HG02884 (cell line): ENCODE data around the gene SLC27A5.
"Not testable (repeated sequence)": the region's sequence is repeated elsewhere in the genome, so short reads cannot be mapped to it uniquely, and the experiment has no call there.

Experiments used
- ATAC-seq: cut with Tn5 transposase; IDR thresholded peaks from one replicate; pipeline ENCODE4 v1.9.1; 2021; ENCODE audit warnings: mild to moderate bottlenecking, moderate library complexity; ENCODE audit not compliant: unreplicated experiment

SLC27A5 gene

DNA sequence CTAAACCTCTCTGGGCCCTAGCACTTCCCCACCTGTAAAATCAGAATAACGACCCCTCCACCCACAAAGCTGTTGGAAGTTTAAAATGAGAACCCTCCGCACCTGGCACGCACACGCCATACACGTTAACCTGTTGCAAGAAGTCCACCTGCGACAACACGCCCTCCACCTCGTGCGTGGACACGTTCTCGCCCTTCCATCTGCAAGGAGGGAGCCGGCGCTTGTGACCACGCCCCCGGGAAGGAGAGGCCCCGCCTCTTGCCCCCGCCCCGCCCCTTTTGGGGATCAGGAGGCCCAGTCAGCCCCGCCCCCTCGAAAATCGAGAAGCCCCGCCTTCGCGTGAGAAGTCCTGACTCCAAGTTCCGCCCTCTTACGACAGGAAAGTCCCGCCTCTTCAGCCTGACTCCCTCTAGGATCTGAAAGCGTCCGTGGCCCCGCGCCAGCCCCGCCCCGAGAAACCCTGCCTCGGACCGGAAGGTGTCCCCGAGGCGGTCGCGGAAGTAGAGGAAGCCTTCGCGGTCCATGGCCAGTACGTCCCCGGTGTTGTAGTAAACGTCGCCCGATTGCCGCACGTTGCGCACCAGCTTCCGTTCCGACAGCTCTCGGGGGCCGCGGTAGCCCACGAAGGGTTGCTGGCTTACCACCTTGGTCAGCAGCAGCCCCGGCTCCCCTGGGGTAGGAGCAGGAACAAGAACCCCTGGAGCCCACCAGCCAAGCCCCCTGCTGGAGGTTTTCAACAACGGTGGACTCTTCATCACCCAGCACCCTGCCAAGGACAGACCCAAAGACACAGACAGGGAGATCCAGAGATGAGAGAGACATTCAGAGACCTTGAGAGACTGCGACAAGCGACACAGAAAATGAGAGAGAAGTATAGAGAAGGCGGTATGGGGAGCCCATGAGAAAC lies 12.5 kb downstream of the SLC27A5 start:
- peak; percentile 87 for ATAC-seq

DNA sequence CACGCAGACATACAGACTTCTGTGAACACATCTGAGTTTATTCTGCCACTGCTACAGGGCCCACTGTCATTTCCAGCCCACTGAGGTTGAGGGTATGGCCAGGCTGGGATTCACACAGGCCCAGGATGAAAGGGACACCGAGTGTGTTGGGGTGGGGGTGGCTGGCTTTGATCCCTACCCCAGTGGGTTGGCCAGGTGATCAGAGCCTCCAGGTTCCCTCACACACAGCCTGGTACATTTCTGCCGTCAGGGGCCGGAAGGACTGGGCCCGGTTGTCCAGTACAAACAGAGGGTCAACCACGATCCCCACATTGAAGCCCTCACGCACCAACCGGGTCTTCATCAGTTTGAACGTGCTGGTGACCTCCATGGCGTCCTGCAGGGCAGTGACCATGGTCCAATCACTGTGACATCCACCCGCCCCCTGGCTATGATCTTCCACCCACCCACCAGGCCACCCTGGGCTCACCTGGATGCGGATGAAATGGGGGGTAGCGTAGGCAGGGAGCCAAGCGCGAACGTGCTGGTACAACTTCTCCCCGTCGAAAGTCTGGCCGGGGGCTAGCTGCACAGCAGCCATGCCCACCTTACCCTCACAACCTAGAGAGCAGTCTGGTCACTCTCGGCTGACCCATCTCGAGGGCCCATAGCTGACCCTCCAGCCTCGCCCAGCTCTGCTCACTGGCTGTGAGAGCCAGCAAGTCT lies 13.3 kb downstream of the SLC27A5 start:
- ATAC-seq: no peak

DNA sequence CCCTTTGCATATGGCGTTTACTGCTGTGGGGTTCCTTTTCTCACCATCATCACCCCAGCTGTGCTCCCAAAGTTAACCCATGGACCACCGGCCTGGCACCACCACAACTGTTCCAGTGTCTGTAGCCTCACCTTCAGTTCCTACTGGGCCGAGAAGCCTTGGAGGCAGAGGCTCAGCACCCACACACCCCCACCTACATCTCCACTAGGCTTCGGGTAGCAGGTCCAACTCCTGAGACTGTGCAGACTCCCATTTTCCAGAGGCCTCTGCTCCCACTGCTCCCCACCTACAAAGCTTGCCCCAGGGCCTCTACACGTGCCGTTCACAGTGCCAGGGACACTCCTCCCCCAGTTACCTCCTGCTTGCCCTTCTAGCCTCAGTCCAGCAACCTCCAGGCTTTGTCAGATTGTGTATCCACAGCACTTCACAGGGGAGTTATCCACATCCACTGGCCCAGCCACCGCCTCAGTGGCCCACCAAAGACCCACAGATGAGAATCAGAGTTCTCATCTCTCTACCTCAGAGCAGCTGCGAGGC lies 14.1 kb downstream of the SLC27A5 start:
- ATAC-seq: no peak

DNA sequence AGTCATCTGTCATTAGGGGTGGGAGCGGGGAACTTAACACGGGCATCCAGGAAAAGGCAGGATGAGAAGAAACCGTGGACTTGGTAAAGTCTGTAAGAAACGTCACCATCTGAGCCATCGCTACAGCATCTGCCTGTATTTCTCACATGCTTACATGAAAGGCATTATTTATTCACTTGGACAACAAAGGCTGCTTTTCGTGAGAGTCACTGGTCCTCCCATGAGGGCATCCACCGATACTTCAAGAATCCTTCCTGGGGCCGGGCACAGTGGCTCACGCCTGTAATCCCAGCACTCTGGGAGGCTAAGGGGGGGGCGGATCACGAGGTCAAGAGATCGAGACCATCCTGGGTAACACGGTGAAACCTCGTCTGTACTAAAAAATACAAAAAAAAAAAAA lies 19.5 kb downstream of the SLC27A5 start:
- no peak for ATAC-seq

DNA sequence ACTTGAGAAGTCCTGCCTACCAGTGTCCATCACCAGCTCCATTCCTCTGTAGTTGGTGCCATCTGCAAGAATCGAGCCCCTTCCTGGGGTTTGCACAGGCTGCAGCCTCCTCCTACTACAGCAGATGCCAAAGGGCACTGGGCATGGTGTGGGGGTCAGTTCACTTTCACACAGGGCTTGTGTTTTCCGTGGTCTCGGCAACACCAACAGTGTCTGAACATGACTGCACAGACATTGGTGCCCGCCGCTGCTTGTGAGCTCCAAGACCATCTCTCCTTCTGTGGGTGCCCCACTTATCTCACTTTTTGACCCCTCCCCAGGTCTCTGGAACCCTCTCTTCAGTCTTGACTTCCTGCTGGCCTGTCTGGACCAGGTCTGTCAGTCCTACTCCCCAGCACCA lies 20.4 kb downstream of the SLC27A5 start:
- ATAC-seq: no peak

DNA sequence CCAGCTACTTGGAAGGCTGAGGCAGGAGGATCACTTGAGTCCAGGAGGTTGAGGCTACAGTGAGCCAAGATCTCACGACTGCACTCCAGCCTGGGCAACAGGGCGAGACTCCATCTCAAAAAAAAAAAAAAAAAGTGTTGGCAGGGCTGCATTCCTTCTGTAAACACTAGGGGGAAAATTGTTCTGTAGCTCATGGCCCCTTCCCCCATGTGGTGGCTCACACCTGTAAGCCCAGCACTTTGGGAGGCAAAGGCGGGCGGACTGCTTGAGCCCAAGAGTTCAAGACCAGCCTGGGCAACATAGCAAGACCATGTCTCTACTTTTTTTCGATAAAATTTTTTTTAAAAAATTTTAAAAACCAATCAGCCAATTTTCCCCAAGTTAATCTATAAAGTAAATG lies 27.4 kb downstream of the SLC27A5 start:
- ATAC-seq: not testable (repeated sequence)

DNA sequence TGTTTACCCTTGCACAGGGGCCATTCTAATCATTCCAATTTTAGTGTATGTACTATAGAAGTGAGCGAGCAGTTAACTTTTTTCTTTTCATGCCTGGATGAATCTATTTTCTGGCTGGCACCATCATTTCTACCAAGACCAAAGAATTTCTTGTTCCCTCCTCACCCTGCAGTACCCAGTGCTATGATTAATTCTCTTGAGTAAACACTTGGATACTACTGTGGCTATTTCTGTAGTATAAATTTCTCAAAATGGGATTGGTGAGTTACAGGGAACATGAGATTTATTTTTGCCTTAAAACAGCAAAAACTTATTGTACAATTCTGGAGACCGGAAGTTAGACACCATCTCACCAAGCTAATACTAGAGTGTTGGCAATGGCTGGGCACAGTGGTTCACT lies 28.0 kb downstream of the SLC27A5 start:
- ATAC-seq: no peak

DNA sequence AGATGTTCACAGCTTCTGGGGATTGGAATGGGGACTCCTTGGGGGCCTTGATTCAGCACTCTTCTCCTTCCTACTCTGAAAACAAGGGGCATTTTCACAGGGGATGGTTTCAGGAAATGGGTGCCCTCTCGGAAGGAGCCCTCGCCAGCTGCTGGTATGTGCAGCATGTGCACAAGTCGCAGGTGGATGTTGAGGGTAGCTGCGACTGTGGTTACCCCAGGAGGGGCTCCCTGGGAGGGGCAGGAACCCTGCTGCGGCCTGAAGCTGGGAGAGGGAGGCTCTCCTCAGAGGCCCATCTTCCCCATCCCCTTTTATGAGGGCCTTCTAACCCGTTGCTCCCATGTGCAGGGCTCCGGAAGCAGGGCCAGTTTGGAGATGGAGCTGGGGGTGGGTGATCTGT lies 29.4 kb downstream of the SLC27A5 start:
- no peak for ATAC-seq

DNA sequence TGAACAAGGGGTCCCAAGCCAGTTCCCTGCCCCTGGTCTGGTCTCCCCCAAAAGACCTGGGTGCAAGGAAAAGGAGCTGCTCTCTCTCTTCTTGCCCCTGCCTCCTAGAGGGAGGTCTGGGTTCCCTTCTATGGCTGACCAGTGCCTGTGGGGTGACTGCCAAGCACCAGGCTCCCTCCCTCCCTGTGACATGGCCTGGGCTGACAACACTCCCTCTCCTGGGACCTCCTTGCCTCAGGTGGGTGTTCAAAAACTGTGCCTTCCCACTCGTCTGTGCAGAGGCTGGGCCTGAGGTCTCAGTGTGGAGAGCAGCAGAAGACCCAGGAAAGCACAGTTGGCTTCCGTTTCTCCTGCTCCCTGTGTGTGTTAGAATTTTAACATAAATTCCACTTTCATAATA lies 31.0 kb downstream of the SLC27A5 start:
- ATAC-seq: no peak

DNA sequence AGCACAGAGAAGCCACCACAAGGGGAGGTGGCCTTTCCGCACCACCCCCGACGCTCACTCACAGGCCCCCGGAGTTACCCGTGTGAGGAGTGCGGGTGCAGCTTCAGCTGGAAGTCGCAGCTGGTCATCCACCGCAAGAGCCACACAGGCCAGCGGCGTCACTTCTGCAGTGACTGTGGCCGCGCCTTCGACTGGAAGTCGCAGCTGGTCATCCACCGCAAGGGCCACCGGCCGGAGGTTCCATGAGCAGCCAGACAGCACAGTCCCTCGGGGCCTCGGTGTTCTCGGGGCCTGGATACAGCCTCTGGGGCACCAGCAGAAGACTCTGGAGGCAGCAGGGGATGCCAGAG lies 31.3 kb downstream of the SLC27A5 start:
- no peak for ATAC-seq

DNA sequence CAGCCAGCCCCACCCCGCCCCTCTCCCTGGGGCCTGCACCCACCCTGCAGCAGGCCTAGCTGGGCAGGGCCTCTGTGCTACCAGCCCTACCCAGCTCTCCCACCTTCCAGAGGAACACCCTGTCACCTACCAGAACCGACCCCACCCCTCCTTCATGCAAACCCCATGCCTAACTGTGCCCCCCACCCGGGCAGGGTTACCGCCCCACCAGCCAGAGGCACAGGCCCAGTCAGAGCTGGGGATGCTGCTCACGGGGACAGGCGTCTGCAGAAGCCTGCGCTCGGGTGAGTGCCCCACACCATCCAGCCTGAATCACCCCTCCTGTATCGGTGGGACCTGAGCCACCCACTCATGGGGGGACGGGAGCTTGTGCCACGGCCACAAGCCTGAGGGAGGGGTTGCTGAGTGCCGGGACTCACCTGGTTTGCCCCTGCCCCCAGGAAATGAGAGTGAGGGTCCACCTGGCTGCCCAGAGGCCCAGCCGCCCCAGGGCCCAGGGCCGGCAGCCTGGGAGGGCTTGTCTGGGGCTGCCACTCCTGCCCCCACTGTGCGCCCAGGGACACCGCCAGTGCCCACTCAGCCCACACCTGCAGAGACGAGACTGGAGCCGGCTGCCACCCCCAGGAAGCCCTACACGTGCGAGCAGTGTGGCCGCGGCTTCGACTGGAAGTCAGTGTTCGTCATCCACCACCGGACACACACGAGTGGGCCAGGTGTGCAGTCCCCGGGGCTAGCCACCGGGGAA lies 31.9 kb downstream of the SLC27A5 start:
- ATAC-seq: no peak

DNA sequence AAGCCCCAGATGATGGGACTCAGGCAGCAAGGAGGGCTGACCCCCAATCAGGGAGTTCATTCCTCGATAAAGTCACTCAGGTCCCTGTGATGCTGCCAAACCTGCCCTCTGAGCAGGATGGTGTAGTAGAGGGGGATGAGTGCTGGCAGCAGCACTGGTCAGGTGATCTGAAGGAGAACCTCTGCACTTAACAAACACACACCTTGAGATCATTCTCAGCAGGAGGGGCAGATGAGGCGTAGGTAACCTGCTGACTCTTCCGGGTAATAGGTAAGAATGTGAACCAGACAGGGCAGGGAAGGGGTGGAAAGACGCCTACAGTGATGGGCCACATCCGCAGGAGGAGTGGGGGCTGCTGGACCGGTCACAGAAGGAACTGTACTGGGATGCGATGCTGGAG lies 32.5 kb downstream of the SLC27A5 start:
- ATAC-seq: no peak

DNA sequence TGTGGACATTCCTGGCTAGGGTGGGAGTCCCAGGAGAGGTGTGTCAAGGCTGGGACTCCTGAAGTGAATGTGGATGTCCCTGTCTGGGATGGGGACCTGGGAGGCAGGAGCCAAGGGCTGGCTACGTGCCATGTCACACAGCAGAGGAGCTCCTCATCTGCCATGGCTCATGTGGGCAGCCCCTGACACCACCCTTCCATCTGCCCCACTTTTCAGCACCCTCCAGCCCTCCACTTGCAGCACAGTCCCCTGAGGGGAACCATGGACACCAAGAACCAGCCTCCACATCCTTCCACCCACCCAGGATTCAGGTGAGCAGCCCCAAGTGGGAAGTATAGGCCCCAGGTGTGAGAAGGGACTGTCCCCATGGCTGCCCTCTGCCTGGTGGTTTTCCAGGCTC lies 33.9 kb downstream of the SLC27A5 start:
- ATAC-seq: no peak

DNA sequence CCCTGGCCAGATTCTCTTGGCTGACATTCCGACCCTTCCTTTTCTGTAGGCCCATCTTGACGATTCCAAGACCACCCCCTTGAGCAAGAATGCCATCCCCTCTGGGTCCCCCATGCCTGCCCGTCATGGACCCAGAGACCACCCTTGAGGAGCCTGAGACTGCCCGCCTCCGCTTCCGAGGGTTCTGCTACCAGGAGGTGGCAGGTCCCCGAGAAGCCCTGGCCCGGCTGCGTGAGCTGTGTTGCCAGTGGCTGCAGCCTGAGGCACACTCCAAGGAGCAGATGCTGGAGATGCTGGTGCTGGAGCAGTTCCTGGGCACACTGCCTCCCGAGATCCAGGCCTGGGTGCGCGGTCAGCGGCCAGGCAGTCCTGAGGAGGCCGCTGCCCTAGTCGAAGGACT lies 34.7 kb downstream of the SLC27A5 start:
- no peak for ATAC-seq

DNA sequence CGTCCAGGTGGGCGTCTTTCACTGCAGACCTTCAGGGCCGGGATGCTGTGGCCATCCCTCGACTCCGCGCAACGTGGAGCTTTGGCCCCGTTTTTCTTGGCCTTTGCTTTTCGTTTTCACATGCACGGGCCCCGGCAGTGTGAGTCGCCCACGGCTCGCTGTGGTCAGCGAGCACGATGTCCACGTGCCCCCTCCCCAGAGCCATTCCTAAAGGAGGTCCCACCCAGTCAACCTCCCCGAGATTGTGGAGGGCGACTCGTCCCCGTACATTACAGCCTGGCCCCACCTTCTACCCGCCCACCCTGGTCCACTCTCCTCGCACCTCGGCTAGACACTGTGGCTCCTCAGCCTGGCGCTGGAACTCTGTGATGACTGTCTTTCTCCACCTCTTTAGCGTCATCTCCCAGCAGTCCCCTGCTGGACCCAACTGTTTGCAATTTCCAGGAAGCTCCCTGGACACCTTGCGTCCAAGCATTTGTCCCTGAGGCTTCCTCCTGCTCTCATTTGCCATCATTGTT lies 35.2 kb downstream of the SLC27A5 start:
- no peak for ATAC-seq

DNA sequence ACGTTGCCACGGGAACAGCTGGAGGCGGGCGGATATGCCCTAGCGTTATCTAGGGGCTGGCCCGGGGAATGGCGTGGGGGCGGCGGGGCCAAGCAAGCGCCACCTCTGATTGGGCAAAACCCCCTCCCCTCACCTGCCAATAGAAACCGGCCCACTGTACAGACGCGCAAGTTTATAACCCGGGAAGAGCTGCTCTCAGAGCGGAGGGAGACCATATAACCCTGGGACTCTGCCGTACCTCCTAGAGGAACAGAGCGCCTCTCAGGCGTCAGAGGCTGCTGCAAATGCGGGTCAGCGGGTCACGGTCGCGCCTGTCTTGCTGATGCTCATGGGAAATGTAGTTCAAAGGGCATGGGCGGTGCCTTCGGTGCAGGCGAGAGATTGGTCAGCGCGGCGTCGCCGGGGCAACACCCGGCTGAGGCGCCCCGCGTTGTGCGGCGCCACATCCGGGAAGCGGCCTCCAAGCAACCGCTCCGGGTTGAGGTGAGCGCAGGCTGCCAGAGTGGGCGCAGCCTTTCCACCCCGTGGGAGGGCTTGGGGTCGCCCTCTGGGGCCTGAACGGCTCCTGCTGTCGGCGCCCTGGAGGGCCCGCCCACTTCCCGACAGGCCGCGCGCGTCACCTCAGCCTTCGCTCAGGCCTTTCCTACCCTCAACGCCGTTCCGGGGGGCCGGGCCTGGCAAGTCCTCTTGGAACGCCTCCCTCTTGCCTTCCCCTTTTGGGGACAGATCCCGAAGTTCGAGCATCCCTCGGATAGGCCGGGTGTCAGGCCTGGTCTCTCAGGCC lies 35.9 kb downstream of the SLC27A5 start, which contains the start of gene ZNF446:
TSS of gene ZNF446 (plus strand) at position 639 of the 784 bp plus-strand sequence. CDS start 867 bp downstream, outside the sequence.
- peak; percentile 82 for ATAC-seq

DNA sequence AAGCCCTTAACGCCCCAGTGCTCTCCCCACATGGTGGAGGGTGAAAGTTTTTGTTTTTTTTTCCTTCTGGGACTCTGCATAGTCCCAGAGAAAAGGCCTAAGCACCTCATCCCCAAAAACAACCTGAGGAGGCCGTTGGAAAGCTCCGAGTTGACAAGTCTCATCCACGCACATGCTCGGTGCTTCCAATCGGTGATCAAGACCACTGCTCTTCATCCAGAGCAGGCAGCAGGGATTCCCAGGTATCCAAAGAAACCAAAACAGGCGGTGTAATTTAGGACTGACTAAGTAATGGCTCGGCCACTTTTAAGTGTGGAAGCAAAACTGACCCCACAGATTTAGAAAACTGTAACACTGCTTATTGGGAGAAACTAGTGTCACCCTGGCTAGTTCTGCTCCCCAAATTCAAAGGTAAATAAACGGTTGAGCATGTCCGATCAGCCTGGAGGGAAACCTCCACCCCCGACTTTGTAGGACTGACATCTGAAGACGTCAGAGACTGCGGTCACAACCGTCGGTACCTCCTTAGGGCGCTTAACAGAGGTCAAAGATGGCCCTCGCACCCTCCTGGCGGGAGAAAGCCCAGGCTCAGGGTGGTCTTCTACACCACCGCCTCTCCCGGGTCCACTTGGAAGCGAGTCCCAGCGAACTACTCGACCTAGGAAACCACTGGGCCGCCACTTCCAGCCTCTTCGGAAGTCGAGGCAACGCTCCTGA lies 36.6 kb downstream of the SLC27A5 start:
- ATAC-seq: peak; percentile 1

DNA sequence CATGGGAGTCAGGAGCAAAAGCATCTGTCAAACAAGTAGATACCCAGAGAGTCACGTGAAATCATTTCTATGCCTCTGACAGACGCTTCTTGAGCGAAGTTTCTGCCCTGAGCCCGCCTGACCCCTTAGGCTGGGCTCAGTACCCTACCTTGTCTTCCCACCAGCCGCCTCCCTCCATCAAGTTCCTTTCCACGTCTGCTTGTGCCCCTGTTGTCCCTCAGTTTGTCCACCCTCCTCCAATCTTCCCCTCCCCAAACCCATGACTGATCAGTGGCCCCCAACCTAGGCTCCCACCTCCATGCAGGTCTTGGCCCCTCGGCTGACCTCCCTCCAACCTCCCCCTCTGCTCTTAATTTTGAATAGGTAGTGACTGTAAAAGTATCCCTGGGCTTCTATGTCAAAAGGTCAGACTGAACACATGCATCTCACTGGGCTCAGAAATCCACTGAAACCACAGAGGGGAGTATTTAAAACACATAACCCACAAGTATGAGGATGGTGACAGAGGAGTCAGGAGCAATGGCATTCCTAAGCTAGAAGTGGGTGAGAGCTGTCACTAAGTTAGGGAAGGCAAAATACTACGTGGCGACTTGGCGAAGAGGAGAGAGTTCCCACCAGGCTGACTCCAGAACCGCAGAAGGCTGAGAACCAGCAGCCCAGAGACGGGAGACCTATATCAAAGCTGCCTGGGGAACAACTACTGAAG lies 37.3 kb downstream of the SLC27A5 start:
- ATAC-seq: no peak

DNA sequence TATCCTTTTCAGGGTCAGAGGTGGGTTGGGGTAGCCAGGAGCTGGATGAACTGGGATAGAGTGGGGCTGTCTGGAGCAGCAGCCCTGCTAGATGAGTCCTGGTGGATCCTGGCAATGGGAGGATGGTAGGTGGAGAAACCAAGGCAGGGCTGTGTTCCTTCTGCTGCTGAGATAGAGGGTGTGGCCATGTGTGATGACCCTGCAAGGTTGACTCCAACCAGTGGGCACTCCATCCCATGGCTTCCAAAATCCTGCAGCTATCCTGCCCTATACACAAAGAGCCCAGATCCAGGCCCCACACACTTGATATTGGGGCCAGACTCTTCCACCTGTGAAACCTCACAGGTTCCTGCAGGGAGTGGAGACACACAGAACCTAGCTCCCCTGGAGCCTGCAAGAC lies 38.0 kb downstream of the SLC27A5 start:
- no peak for ATAC-seq
